H1 (cell line): ENCODE data around the gene BPIFB3.

ENCODE experiments used
- EZH2 ChIP-seq: fragments of 200-600 bp; sonication (generic); IDR thresholded peaks from 2 replicates; pipeline ENCODE4 v1.7.1; 2012; ENCODE audit warnings: low read depth, mild to moderate bottlenecking, moderate library complexity, low read length, inconsistent platforms; ENCODE audit not compliant: severe bottlenecking
- MAX ChIP-seq: IDR thresholded peaks from 2 replicates; pipeline ENCODE4 v1.6.1; 2012; ENCODE audit warnings: inconsistent platforms
- POLR2AphosphoS5 ChIP-seq: IDR thresholded peaks from 2 replicates; pipeline ENCODE4 v1.6.1; 2011; ENCODE audit warnings: low read depth, low read length
- SIX5 ChIP-seq: IDR thresholded peaks from 2 replicates; pipeline ENCODE4 v1.6.1; 2011; ENCODE audit warnings: mild to moderate bottlenecking, low read depth, low read length
- TF ChIP-seq, protein P1 (sequence below), 3 experiments: IDR thresholded peaks; 1 replicate in 2 of 3; 2 replicates in 1 of 3; pipeline versions ENCODE4 v1.5.1 to v1.6.1; 2011; ENCODE audit warnings: low read length in 3 of 3, mild to moderate bottlenecking in 3 of 3, inconsistent platforms in 2 of 3, low read depth in 1 of 3, moderate library complexity in 1 of 3; ENCODE audit not compliant: insufficient read depth in 1 of 3; ENCODE audit errors: control extremely low read depth in 1 of 3

- TF ChIP-seq POLR2AphosphoS5 (no peak), SIX5 (no peak), EZH2 (no peak), MAX (no peak)
- TF ChIP-seq, protein P1, sequence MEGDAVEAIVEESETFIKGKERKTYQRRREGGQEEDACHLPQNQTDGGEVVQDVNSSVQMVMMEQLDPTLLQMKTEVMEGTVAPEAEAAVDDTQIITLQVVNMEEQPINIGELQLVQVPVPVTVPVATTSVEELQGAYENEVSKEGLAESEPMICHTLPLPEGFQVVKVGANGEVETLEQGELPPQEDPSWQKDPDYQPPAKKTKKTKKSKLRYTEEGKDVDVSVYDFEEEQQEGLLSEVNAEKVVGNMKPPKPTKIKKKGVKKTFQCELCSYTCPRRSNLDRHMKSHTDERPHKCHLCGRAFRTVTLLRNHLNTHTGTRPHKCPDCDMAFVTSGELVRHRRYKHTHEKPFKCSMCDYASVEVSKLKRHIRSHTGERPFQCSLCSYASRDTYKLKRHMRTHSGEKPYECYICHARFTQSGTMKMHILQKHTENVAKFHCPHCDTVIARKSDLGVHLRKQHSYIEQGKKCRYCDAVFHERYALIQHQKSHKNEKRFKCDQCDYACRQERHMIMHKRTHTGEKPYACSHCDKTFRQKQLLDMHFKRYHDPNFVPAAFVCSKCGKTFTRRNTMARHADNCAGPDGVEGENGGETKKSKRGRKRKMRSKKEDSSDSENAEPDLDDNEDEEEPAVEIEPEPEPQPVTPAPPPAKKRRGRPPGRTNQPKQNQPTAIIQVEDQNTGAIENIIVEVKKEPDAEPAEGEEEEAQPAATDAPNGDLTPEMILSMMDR (IDR thresholded peaks at IDR 0.05; ENCODE audit: control extremely low read depth in 1 of 3, insufficient read depth in 1 of 3, low read depth in 1 of 3, low read length in 3 of 3): no peak
Measured at GRCh38 chr20:33113387-33113908, 59.7 kb downstream of the BPIFB3 start.
